ENCODE measurements around the gene ATP8A2.

- TF ChIP-seq CTCF (conservative IDR thresholded peaks at IDR 0.05) (no peak), ZFX (IDR thresholded peaks at IDR 0.05) (no peak)
Measured at GRCh38 chr13:25422153-25422552, 50.4 kb downstream of the ATP8A2 start.
